Stomach (tissue), 9 donors: ENCODE data around the gene CORO1A. TPM values are rescaled to one million over a fixed set of nuclear protein-coding genes. Genes with fewer than 3 reads are reported as not detected.
"Not testable (repeated sequence)": the region's sequence is repeated elsewhere in the genome, so short reads cannot be mapped to it uniquely, and the experiment has no call there.

Experiments used
- DNase-seq, 2 donors: peaks; one replicate each; pipeline versions ENCODE4 v3.0.0 to v3.0.0-alpha.2; 2013 to 2019
- H3K27ac ChIP-seq, 5 donors: fragments of 200-600 bp in 4 of 5; sonication (generic) in 4 of 5; one replicate each; pipeline ENCODE4 v1.5.1; 2013 to 2019; ENCODE audit warnings: mild to moderate bottlenecking in 1 of 5, moderate library complexity in 1 of 5
- H3K27me3 ChIP-seq, 3 donors: fragments of 200-600 bp; sonication (generic); one replicate each; pipeline ENCODE4 v1.5.1; 2017 to 2019; ENCODE audit warnings: mixed run types in 1 of 3
- H3K36me3 ChIP-seq, 4 donors: fragments of 200-600 bp; sonication (generic); 1 replicate in 3 of 4; 2 replicates in 1 of 4; pipeline ENCODE4 v1.5.1; 2016 to 2019
- H3K4me1 ChIP-seq, 4 donors: fragments of 200-600 bp; sonication (generic); one replicate each; pipeline ENCODE4 v1.5.1; 2016 to 2019
- H3K4me3 ChIP-seq, 4 donors: fragments of 200-600 bp; sonication (generic) in 3 of 4; one replicate each; pipeline ENCODE4 v1.5.1; 2016 to 2019; ENCODE audit warnings: mild to moderate bottlenecking in 1 of 4
- H3K9me3 ChIP-seq, 4 donors: fragments of 200-600 bp; sonication (generic); one replicate each; pipeline ENCODE4 v1.5.1; 2016 to 2019
- CTCF ChIP-seq, 7 experiments: fragments of 450-650 bp in 4 of 7; fragments of 200-600 bp in 3 of 7; sonication (generic) in 3 of 7; IDR thresholded peaks; one replicate each; pipeline ENCODE4 v1.5.1; 2016 to 2019; ENCODE audit warnings: antibody characterized with exemption in 7 of 7, control low read depth in 2 of 7, mild to moderate bottlenecking in 1 of 7
- EP300 ChIP-seq: sonication (generic); formaldehyde crosslinking; IDR thresholded peaks from one replicate; pipeline ENCODE4 v1.6.1; 2017; ENCODE audit warnings: antibody characterized with exemption
- POLR2A ChIP-seq, 4 donors: fragments of 450-650 bp; IDR thresholded peaks; one replicate each; pipeline ENCODE4 v1.6.1; 2016; ENCODE audit warnings: antibody characterized with exemption in 4 of 4, control low read depth in 2 of 4, mild to moderate bottlenecking in 1 of 4, moderate library complexity in 1 of 4
- POLR2AphosphoS5 ChIP-seq, 3 donors: sonication (generic); formaldehyde crosslinking; IDR thresholded peaks; one replicate each; pipeline ENCODE4 v1.6.1; 2016; ENCODE audit warnings: antibody characterized with exemption in 3 of 3
- WGBS, 5 donors: extraction: QIAGEN DNeasy Blood & Tissue Kit in 3 of 5; methylation state at CpG; one replicate each; pipeline versions ENCODE4 v1.1.5 to v1.1.7; 2013 to 2018; 5-methylcytosine and 5-hydroxymethylcytosine counted together
- intact Hi-C: fragments of 100-400 bp; cut with DNase I; formaldehyde crosslinking; loops from one replicate; pipeline ENCODE4 v1.15.1; 2023; ENCODE audit warnings: low total_unique reads
- polyA plus RNA-seq, 3 donors: library from polyadenylated mRNA; stranded (reverse); fragments of 200-250 nt; gene quantifications; one replicate each; pipeline ENCODE4 v1.2.3, GENCODE V29; 2013
- total RNA-seq, 5 donors: library from RNA; depleted of rRNA; stranded (reverse); fragments of >200 nt; gene quantifications; one replicate each; pipeline versions ENCODE4 v1.1.0 to v1.2.3, GENCODE V29; 2014 to 2016
- donor health status: healthy with polysubstance abuse.
- donor health status: Bipolar disorder and iron deficiency.
- donor health status: healthy.

CORO1A gene
- total and polyA plus RNA-seq, 8 donors = 13.0 to 42.5 (median 26.9) TPM

- H3K27me3 ChIP-seq = no peaks in the 10 kb centered on the region
- H3K27ac ChIP-seq = peak overlapping the region in 2 of 5 donors; percentile 88 to 90
- peaks cover 7 to 36% (median 24%) of the 10 kb centered on the region in 4 donors for H3K4me1 ChIP-seq
- peaks cover 0 to 10% (median 8%) of the 10 kb centered on the region in 4 donors for H3K36me3 ChIP-seq
- 68 to 89% (median 76%) methylated on average over 7 to 9 of the region's 9 CpGs for WGBS, 5 donors
- DNase-seq = no peak
- H3K4me3 ChIP-seq = peak overlapping the region in 2 of 4 donors; percentile 54 to 65
- H3K9me3 ChIP-seq = no peaks in the 10 kb centered on the region
- TF ChIP-seq POLR2AphosphoS5 (IDR thresholded peaks at IDR 0.05) = no peak
- no peak for TF ChIP-seq CTCF (IDR thresholded peaks at IDR 0.05)
- no peak for TF ChIP-seq EP300
- no peak for TF ChIP-seq POLR2A (IDR thresholded peaks at IDR 0.05)
- intact Hi-C loops = no loop called here
Observed at GRCh38 chr16:30187556-30187865, 4.1 kb downstream of the CORO1A start.

- H3K36me3 ChIP-seq = peaks cover 0 to 10% (median 8%) of the 10 kb centered on the region in 4 donors
- TF ChIP-seq CTCF (IDR thresholded peaks at IDR 0.05) (no peak), POLR2AphosphoS5 (IDR thresholded peaks at IDR 0.05) (no peak), POLR2A (IDR thresholded peaks at IDR 0.05) (no peak), EP300 (no peak)
- no peaks in the 10 kb centered on the region for H3K27me3 ChIP-seq
- H3K4me1 ChIP-seq = peaks cover 7 to 31% (median 20%) of the 10 kb centered on the region in 4 donors
- no peaks in the 10 kb centered on the region for H3K9me3 ChIP-seq
- intact Hi-C loops = no loop called here
- peak overlapping the region in 1 of 5 donors; percentile 90 for H3K27ac ChIP-seq
- no peak for DNase-seq
- H3K4me3 ChIP-seq = no peak overlapping the region
- WGBS, 5 donors = 83 to 92% (median 91%) methylated on average over 15 to 23 of the region's 23 CpGs
Observed at GRCh38 chr16:30187971-30188561, 4.7 kb downstream of the CORO1A start.

DNA sequence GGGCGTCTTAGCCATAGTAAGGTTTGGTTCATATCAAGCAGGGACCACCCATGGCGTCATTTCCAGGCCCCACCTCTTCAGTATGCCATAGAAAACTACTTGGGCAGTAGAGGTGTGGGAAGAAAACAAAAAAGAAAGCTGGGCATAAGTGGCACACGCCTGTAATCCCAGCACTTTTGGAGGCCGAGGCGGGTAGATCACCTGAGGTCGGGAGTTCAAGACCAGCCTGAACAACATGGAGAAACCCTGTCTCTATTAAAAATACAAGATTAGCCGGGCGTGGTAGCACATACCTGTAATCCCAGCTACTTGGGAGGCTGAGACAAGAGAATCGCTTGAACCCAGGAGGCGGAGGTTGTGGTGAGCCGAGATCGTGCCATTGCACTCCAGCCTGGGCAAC lies 7.8 kb downstream of the CORO1A start:
- 93 to 100% (median 95%) methylated on average over 2 to 6 of the region's 12 CpGs; no CpG with 5 or more reads in 1 of the 5 donors for WGBS, 5 donors
- H3K36me3 ChIP-seq = peaks cover 0 to 10% (median 8%) of the 10 kb centered on the region in 4 donors
- H3K4me1 ChIP-seq = peaks cover 0 to 22% (median 10%) of the 10 kb centered on the region in 4 donors
- intact Hi-C loops, H3K27ac ChIP-seq, H3K4me3 ChIP-seq, H3K9me3 ChIP-seq, H3K27me3 ChIP-seq, DNase-seq: not testable (repeated sequence)

GRCh38 chr16:30193098-30193497 lies 9.7 kb downstream of the CORO1A start:
- H3K9me3 ChIP-seq, H3K4me1 ChIP-seq, H3K27me3 ChIP-seq, H3K4me3 ChIP-seq, DNase-seq, intact Hi-C loops, H3K27ac ChIP-seq, H3K36me3 ChIP-seq: not testable (repeated sequence)
- no CpG with 5 or more reads among the region's 21 CpGs for WGBS, 5 donors

DNA sequence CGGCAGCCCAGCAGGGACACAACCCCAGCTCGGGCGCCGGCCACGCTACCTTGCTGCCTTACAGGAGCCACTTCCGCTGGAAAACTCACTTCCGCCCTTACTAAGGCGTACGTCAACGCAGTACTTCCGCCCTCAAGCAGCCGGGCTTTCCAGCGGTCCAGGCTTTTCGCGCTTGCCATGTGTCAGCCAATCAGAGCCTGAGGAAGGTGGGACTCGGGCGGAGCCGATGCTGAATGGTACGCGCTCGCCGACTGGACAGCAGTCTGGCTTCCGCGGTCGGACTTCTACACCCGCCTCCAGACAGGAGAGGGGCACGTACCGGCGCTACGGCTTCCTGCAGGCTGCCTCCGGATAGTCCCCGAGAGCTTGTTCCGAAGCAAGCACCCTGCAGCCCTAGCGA lies 10.2 kb downstream of the CORO1A start, which contains the start of the genes BOLA2B and SLX1A:
BOLA2B (minus strand) TSS at position 52 of the 400 bp plus-strand sequence. CDS start 71 bp downstream, outside the sequence.
SLX1A (plus strand) TSS at position 261 of the 400 bp plus-strand sequence. CDS start 210 bp downstream, outside the sequence.
- H3K27me3 ChIP-seq, H3K9me3 ChIP-seq, H3K36me3 ChIP-seq, H3K4me1 ChIP-seq, DNase-seq, intact Hi-C loops: not testable (repeated sequence)
- no CpG with 5 or more reads among the region's 34 CpGs for WGBS, 5 donors
- H3K27ac ChIP-seq = peak within 1 kb of the TSS in 3 of 5 donors; percentile 59 to 66 (median 61)
- H3K4me3 ChIP-seq = peak within 1 kb of the TSS; percentile 40 to 51 (median 46)

- intact Hi-C loops, H3K9me3 ChIP-seq, H3K27me3 ChIP-seq, H3K4me1 ChIP-seq, H3K36me3 ChIP-seq: not testable (repeated sequence)
- peak overlapping the region in 3 of 5 donors; percentile 59 to 66 (median 61) for H3K27ac ChIP-seq
- WGBS, 5 donors = 1 to 9% (median 3%) methylated on average over 11 to 17 of the region's 60 CpGs; no CpG with 5 or more reads in 1 of the 5 donors
- peak in 1 of 2 donors; percentile 20 for DNase-seq
- peak overlapping the region; percentile 40 to 51 (median 46) for H3K4me3 ChIP-seq
Observed at GRCh38 chr16:30194172-30194925, 10.9 kb downstream of the CORO1A start.

- H3K4me3 ChIP-seq, intact Hi-C loops, H3K4me1 ChIP-seq, H3K27ac ChIP-seq, H3K27me3 ChIP-seq, H3K36me3 ChIP-seq, DNase-seq, H3K9me3 ChIP-seq: not testable (repeated sequence)
- WGBS, 5 donors = 57 to 100% (median 95%) methylated on average over 1 of the region's 2 CpGs; no CpG with 5 or more reads in 1 of the 5 donors
Observed at GRCh38 chr16:30197001-30197400, 13.6 kb downstream of the CORO1A start.

- H3K27me3 ChIP-seq, H3K27ac ChIP-seq, H3K36me3 ChIP-seq, H3K9me3 ChIP-seq, H3K4me3 ChIP-seq, intact Hi-C loops, DNase-seq, H3K4me1 ChIP-seq: not testable (repeated sequence)
- WGBS, 5 donors = no CpG with 5 or more reads among the region's 3 CpGs
Observed at GRCh38 chr16:30199049-30199448, 15.6 kb downstream of the CORO1A start, which contains the start of gene SULT1A3. Gene SULT1A3 (plus strand): TSS chr16:30199255. CDS start chr16:30200729, 1,474 bp downstream.

DNA sequence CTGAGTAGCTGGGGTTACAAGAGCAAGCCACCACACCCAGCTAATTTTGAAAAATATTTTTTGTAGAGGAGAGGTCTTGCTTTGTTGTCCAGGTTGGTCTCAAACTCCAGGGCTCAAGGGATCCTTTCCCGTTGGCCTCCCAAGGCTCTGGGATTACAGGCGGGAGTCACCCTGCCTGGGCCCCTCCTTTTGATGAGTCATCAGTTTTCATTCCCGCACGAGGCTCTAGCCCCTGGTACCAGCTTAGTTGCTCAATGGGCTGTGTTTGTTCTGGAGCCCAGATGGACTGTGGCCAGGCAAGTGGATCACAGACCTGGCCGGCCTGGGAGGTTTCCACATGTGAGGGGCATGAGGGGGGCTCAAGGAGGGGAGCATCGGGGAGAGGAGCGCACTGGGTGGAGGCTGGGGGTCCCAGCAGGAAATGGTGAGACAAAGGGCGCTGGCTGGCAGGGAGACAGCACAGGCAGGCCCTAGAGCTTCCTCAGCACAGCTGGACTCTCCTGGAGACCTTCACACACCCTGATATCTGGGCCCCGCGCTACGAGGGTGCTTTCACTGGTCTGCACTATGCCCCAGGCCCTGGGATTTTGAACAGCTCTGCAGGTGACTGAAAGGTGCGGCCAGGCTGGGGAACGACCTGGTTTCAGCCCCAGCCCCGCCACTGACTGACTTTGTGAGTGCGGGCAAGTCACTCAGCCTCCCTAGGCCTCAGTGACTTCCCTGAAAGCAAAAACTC lies 16.4 kb downstream of the CORO1A start:
- DNase-seq, H3K27me3 ChIP-seq, H3K9me3 ChIP-seq, H3K27ac ChIP-seq, intact Hi-C loops, H3K36me3 ChIP-seq, H3K4me1 ChIP-seq, H3K4me3 ChIP-seq: not testable (repeated sequence)
- WGBS, 5 donors = no CpG with 5 or more reads among the region's 15 CpGs
